HCT116 (cell line): Measurements from ENCODE around the gene PANK1. TPM values are rescaled to one million over a fixed set of nuclear protein-coding genes. Genes with fewer than 3 reads are reported as not detected.

Experiments used
- ATAC-seq: fragments of 200-7000 bp; cut with Tn5 transposase; 2 replicates; pipeline ENCODE4 v1.9.1; 2020; ENCODE audit warnings: mild to moderate bottlenecking, moderate library complexity
- BruUV-seq: library from RNA; stranded (reverse); fragments of 400-500 nt; replicated peaks from 2 replicates; lab custom pipeline; 2021; lab: Mats Ljungman, UMichigan
- CTCF ChIA-PET: fragments of 300-600 bp; sonication (Branson Sonifier 250); formaldehyde crosslinking; loops from one replicate; lab custom pipeline; 2021; ENCODE audit warnings: antibody characterized with exemption; lab: Charles Lee
- POLR2A ChIA-PET: fragments of 300-600, 350-600 bp; sonication (Branson Sonifier 250); formaldehyde crosslinking; loops from one replicate; lab custom pipeline; 2021; ENCODE audit warnings: antibody characterized with exemption; lab: Charles Lee
- RAD21 ChIA-PET, 2 experiments: fragments of 300-600 bp; sonication (Branson Sonifier 250); formaldehyde crosslinking; loops; one replicate each; lab custom pipeline; 2023; ENCODE audit warnings: low total read pairs in 2 of 2; ENCODE audit not compliant: uncharacterized antibody in 2 of 2, unreplicated experiment in 2 of 2, low non-redundant PET in 1 of 2; lab: Charles Lee
- DNase-seq: peaks from one replicate; pipeline ENCODE4 v3.0.0-alpha.2; 2010; ENCODE audit warnings: low read depth, low spot score
- H2AFZ ChIP-seq: fragments of 200-600 bp; shearing (Covaris generic), sonication (generic); 2 replicates; pipeline ENCODE4 v1.6.1; 2017; ENCODE audit warnings: low read depth, mixed run types, mixed read lengths, antibody characterized with exemption, low read length; ENCODE audit not compliant: poor library complexity, severe bottlenecking
- H3K27ac ChIP-seq: 2 replicates; pipeline ENCODE4 v1.5.1; 2012; ENCODE audit warnings: low read depth, low read length
- H3K27me3 ChIP-seq: fragments of 200-600 bp; sonication (generic); 2 replicates; pipeline ENCODE4 v1.6.1; 2016; ENCODE audit warnings: mixed run types, low read length, mixed read lengths; ENCODE audit not compliant: insufficient read depth
- H3K36me3 ChIP-seq, 2 experiments: fragments of 200-500 bp in 1 of 2; fragments of 200-600 bp in 1 of 2; sonication (Bioruptor generic) in 1 of 2; sonication (generic) in 1 of 2; 2 replicates each; pipeline versions ENCODE4 v1.5.1 to v1.6.1; 2014 to 2016; ENCODE audit warnings: low read length in 2 of 2, inconsistent platforms in 1 of 2, mixed read lengths in 1 of 2, mixed run types in 1 of 2; ENCODE audit not compliant: insufficient read depth in 2 of 2, control insufficient read depth in 1 of 2
- H3K4me1 ChIP-seq, 2 experiments: fragments of 200-600 bp in 1 of 2; sonication (generic) in 1 of 2; 2 replicates each; pipeline versions ENCODE4 v1.5.1 to v1.6.1; 2012 to 2017; ENCODE audit warnings: low read length in 2 of 2, inconsistent platforms in 1 of 2, mild to moderate bottlenecking in 1 of 2, mixed read lengths in 1 of 2, mixed run types in 1 of 2, moderate library complexity in 1 of 2; ENCODE audit not compliant: insufficient read depth in 2 of 2, control insufficient read depth in 1 of 2
- H3K4me2 ChIP-seq: fragments of 200-600 bp; sonication (generic); 2 replicates; pipeline ENCODE4 v1.6.1; 2017; ENCODE audit warnings: mixed run types, low read length, mixed read lengths
- H3K4me3 ChIP-seq, 2 experiments: fragments of 200-600 bp in 1 of 2; sonication (generic) in 1 of 2; replicated peaks in 1 of 2; 2 replicates each; pipeline ENCODE4 v1.5.1; 2011 to 2016; ENCODE audit warnings: low read length in 2 of 2, control low read depth in 1 of 2, low read depth in 1 of 2, mild to moderate bottlenecking in 1 of 2, mixed read lengths in 1 of 2, mixed run types in 1 of 2
- H3K79me2 ChIP-seq: fragments of 200-600 bp; sonication (generic); 2 replicates; pipeline ENCODE4 v1.6.1; 2017; ENCODE audit warnings: mild to moderate bottlenecking, mixed run types, low read length, moderate library complexity, mixed read lengths; ENCODE audit not compliant: insufficient read depth
- H3K9ac ChIP-seq: fragments of 200-600 bp; sonication (generic); 2 replicates; pipeline ENCODE4 v1.6.1; 2016; ENCODE audit warnings: low read length, mixed read lengths
- H3K9me2 ChIP-seq: fragments of 200-600 bp; sonication (generic), shearing (Covaris generic); 2 replicates; pipeline ENCODE4 v1.6.1; 2017; ENCODE audit warnings: mixed run types, mild to moderate bottlenecking, moderate library complexity; ENCODE audit not compliant: insufficient read depth
- H3K9me3 ChIP-seq, 2 experiments: fragments of 200-500 bp in 1 of 2; fragments of 200-600 bp in 1 of 2; sonication (Bioruptor generic) in 1 of 2; sonication (generic) in 1 of 2; 2 replicates each; pipeline ENCODE4 v1.6.1; 2014 to 2017; ENCODE audit warnings: low read length in 2 of 2, mixed read lengths in 2 of 2, inconsistent platforms in 1 of 2, low read depth in 1 of 2, mild to moderate bottlenecking in 1 of 2, mixed run types in 1 of 2, moderate library complexity in 1 of 2; ENCODE audit not compliant: control insufficient read depth in 1 of 2, insufficient read depth in 1 of 2
- H4K20me1 ChIP-seq: fragments of 200-600 bp; sonication (generic), shearing (Covaris generic); 2 replicates; pipeline ENCODE4 v1.6.1; 2017; ENCODE audit warnings: mixed run types, mild to moderate bottlenecking, moderate library complexity; ENCODE audit not compliant: insufficient read depth
- EGR1 ChIP-seq: IDR thresholded peaks from 2 replicates; pipeline ENCODE4 v1.6.1; 2012; ENCODE audit warnings: low read depth
- JUND ChIP-seq: IDR thresholded peaks from 2 replicates; pipeline ENCODE4 v1.6.1; 2012
- SIN3A ChIP-seq: IDR thresholded peaks from 2 replicates; pipeline ENCODE4 v1.6.1; 2012; ENCODE audit warnings: low read depth
- TCF7L2 ChIP-seq: IDR thresholded peaks from 2 replicates; pipeline ENCODE4 v1.7.0; 2011; ENCODE audit warnings: borderline replicate concordance, inconsistent platforms; ENCODE audit not compliant: insufficient read depth, insufficient read length; ENCODE audit errors: extremely low read depth
- ZFX ChIP-seq: fragments of 450-650 bp; IDR thresholded peaks from 2 replicates; pipeline ENCODE4 v1.6.1; 2017
- intact Hi-C: fragments of 100-400 bp; cut with micrococcal nuclease; formaldehyde crosslinking; loops from 2 replicates; pipeline ENCODE4 v1.10.0; 2022
- total RNA-seq: library from RNA; stranded (reverse); gene quantifications from one replicate; pipeline ENCODE4 v1.2.1, GENCODE V29; 2021; ENCODE audit not compliant: unreplicated experiment
- TF ChIP-seq, protein P1 (sequence below): IDR thresholded peaks from 2 replicates; pipeline ENCODE4 v1.6.1; 2012; ENCODE audit warnings: low read depth
- TF ChIP-seq, protein P2 (sequence below): IDR thresholded peaks from 2 replicates; pipeline ENCODE4 v1.6.1; 2012

Gene PANK1
- total RNA-seq, 1 experiment from 2014 or later: 6.4 TPM

DNA sequence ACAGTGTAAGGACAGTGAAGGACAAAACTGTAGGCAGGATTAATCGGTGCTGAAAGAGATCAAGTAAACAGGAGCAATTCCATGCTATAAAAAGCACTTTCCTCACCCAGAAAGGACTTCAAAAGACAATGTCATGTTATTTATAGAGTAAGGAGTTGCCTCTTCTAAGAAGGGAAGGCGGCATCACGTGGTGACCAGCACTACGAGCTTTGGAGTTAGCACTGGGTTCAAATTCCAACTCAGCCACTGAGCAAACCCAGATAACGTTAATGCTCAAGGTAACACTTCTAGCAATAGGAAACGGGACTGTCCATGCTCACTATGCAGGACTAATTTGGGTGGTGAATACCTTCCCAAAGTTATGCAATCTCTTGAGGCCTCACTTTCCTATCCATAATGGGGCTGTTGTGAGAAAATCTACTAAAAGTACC lies 715 bp upstream of the PANK1 start:
- Histone ChIP-seq H2AFZ (peak overlapping the region; percentile 63), H3K9ac (peak overlapping the region; percentile 81), H3K4me3 (peak overlapping the region; percentile 60 to 80), H3K27me3 (no peaks in the 10 kb centered on the region), H3K36me3 (no peaks in the 10 kb centered on the region), H3K9me2 (no peaks in the 10 kb centered on the region), H3K9me3 (no peaks in the 10 kb centered on the region; a peak in 1 of 4 replicates), H3K79me2 (peaks cover 23% of the 10 kb centered on the region), H3K27ac (peak overlapping the region; percentile 94), H4K20me1 (no peaks in the 10 kb centered on the region), H3K4me2 (peak overlapping the region; percentile 77), H3K4me1 (peaks cover 8 to 27% of the 10 kb centered on the region in 2 experiments; a peak in 3 of 4 replicates)
- ChIA-PET CTCF (no interaction called here), RAD21 (no interaction called here), POLR2A (no interaction called here)
- TSS peak; percentile 70 for BruUV-seq
- ATAC-seq (no peak; the same call in 1 of the 2 replicates), DNase-seq (no peak)
- no peak for TF ChIP-seq JUND
- no peak for TF ChIP-seq EGR1
- TF ChIP-seq, protein P1, sequence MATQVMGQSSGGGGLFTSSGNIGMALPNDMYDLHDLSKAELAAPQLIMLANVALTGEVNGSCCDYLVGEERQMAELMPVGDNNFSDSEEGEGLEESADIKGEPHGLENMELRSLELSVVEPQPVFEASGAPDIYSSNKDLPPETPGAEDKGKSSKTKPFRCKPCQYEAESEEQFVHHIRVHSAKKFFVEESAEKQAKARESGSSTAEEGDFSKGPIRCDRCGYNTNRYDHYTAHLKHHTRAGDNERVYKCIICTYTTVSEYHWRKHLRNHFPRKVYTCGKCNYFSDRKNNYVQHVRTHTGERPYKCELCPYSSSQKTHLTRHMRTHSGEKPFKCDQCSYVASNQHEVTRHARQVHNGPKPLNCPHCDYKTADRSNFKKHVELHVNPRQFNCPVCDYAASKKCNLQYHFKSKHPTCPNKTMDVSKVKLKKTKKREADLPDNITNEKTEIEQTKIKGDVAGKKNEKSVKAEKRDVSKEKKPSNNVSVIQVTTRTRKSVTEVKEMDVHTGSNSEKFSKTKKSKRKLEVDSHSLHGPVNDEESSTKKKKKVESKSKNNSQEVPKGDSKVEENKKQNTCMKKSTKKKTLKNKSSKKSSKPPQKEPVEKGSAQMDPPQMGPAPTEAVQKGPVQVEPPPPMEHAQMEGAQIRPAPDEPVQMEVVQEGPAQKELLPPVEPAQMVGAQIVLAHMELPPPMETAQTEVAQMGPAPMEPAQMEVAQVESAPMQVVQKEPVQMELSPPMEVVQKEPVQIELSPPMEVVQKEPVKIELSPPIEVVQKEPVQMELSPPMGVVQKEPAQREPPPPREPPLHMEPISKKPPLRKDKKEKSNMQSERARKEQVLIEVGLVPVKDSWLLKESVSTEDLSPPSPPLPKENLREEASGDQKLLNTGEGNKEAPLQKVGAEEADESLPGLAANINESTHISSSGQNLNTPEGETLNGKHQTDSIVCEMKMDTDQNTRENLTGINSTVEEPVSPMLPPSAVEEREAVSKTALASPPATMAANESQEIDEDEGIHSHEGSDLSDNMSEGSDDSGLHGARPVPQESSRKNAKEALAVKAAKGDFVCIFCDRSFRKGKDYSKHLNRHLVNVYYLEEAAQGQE: no peak
- 0 out of 2 replicates have a peak, but pooled peaks have one; percentile 12 for TF ChIP-seq SIN3A
- intact Hi-C loops: no loop called here

DNA sequence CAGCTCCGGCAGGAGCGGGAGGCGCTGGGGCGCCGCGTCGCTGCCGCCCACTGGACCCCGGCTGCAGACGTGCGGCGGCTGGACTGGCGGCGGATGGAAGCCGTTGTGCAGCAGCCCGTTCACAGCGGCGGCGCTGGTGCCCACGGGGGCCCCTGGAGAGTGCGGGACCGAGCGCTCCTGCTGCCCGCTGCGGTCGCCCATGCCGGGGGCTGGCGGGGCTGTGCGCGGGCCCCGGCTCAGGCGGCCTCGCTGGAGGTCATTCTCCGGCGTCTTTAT lies 413 bp downstream of the PANK1 start:
- Histone ChIP-seq H4K20me1 (no peaks in the 10 kb centered on the region), H3K9me3 (no peaks in the 10 kb centered on the region; a peak in 1 of 4 replicates), H3K9ac (peak overlapping the region; percentile 81), H3K4me1 (peaks cover 8 to 27% of the 10 kb centered on the region in 2 experiments; a peak in 3 of 4 replicates), H3K36me3 (no peaks in the 10 kb centered on the region), H3K27me3 (no peaks in the 10 kb centered on the region), H3K27ac (peak overlapping the region; percentile 94), H3K9me2 (no peaks in the 10 kb centered on the region), H3K4me2 (peak overlapping the region; percentile 77), H2AFZ (peak overlapping the region; percentile 20), H3K79me2 (peaks cover 35% of the 10 kb centered on the region), H3K4me3 (peak overlapping the region; percentile 60 to 80)
- RAD21 ChIA-PET: no interaction called here
- CTCF ChIA-PET: no interaction called here
- TF ChIP-seq TCF7L2 (no peak), ZFX (peak; percentile 71)
- TF ChIP-seq, protein P2, sequence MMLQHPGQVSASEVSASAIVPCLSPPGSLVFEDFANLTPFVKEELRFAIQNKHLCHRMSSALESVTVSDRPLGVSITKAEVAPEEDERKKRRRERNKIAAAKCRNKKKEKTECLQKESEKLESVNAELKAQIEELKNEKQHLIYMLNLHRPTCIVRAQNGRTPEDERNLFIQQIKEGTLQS: no peak
- no TSS peak for BruUV-seq
- POLR2A ChIA-PET: interaction anchor here (1.2 to 2.4 kb wide), 2 partner anchors 11 to 18 kb away, joined by 5 to 6 read pairs; no protein-coding TSS in a partner anchor
- ATAC-seq (peak; percentile 39), DNase-seq (no peak)
- intact Hi-C loops: no loop called here
